ENCODE measurements around the gene MCRS1. TPM values are rescaled to one million over a fixed set of nuclear protein-coding genes. Genes with fewer than 3 reads are reported as not detected.

Gene MCRS1
- total RNA-seq, 1 experiment from 2014 or later: 58.7 TPM

DNA sequence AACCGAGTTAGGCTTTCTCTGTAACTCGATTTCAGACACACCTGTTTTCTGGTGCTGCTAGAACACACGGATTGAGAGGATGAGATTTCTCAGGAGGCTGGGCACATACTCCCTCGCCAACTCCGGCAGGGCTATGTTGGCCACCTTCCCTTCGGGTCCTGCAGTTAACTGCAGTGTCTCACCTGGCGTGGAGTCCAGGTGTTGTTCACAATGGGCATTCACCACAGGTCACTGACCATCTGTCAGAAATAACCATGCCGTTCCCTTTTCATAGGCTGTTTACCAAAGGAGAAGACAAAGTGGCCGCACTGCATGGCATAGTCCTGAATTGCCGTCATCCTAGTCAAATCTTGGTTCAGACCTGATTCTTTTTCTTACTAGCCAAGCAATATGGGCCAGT is 34.6 kb downstream of the MCRS1 start:
- Mint-ChIP-seq H3K36me3 (ENCODE audit: insufficient read depth, unreplicated experiment) (no peaks in the 10 kb centered on the region), H3K27ac (ENCODE audit: low read depth, unreplicated experiment) (no peak overlapping the region), H3K4me3 (ENCODE audit: unreplicated experiment) (no peak overlapping the region), H3K27me3 (ENCODE audit: insufficient read depth, unreplicated experiment) (no peaks in the 10 kb centered on the region), H3K9me3 (ENCODE audit: unreplicated experiment) (no peaks in the 10 kb centered on the region), H3K4me1 (ENCODE audit: insufficient read depth, unreplicated experiment) (peaks cover 6% of the 10 kb centered on the region)
- TF ChIP-seq, protein P1, sequence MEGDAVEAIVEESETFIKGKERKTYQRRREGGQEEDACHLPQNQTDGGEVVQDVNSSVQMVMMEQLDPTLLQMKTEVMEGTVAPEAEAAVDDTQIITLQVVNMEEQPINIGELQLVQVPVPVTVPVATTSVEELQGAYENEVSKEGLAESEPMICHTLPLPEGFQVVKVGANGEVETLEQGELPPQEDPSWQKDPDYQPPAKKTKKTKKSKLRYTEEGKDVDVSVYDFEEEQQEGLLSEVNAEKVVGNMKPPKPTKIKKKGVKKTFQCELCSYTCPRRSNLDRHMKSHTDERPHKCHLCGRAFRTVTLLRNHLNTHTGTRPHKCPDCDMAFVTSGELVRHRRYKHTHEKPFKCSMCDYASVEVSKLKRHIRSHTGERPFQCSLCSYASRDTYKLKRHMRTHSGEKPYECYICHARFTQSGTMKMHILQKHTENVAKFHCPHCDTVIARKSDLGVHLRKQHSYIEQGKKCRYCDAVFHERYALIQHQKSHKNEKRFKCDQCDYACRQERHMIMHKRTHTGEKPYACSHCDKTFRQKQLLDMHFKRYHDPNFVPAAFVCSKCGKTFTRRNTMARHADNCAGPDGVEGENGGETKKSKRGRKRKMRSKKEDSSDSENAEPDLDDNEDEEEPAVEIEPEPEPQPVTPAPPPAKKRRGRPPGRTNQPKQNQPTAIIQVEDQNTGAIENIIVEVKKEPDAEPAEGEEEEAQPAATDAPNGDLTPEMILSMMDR (IDR thresholded peaks at IDR 0.05; ENCODE audit: unreplicated experiment): no peak
- ChIA-PET POLR2A (no interaction called here), CTCF (interaction anchor here (0.7 to 1.8 kb wide), 3 partner anchors 19 to 181 kb away, joined by 3 to 6 read pairs (median 3); no protein-coding TSS in a partner anchor)
- intact Hi-C loops (cut with micrococcal nuclease): no loop called here
- no peak for DNase-seq (ENCODE audit: unreplicated experiment)
- BruUV-seq (replicated peaks): no TSS peak

DNA sequence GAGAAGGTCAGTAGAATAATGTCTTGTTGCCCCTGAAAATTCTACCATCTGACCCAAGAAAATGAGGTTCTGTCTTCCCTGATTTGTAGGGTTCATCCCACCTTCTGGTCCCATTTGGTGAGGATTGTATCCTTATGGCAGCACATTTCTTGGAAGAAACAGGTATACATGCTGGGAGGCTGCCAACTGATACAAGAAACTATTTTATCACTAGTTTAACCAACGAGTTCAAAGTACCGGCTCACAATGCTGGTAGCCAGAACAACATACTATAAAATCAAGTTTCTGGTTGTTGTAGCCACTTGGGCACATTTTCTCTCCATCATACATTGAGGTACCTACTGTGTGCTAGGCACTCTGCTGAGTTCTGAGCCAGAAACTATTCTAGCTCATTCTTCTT is 36.2 kb downstream of the MCRS1 start:
- ChIA-PET POLR2A (no interaction called here), CTCF (interaction anchor here (0.6 to 1.8 kb wide), 3 partner anchors 22 to 194 kb away, joined by 3 to 6 read pairs (median 6); no protein-coding TSS in a partner anchor)
- Mint-ChIP-seq H3K36me3 (ENCODE audit: insufficient read depth, unreplicated experiment) (peaks cover 7% of the 10 kb centered on the region), H3K27ac (ENCODE audit: low read depth, unreplicated experiment) (no peak overlapping the region), H3K27me3 (ENCODE audit: insufficient read depth, unreplicated experiment) (no peaks in the 10 kb centered on the region), H3K9me3 (ENCODE audit: unreplicated experiment) (no peaks in the 10 kb centered on the region), H3K4me1 (ENCODE audit: insufficient read depth, unreplicated experiment) (peaks cover 5% of the 10 kb centered on the region), H3K4me3 (ENCODE audit: unreplicated experiment) (no peak overlapping the region)
- DNase-seq (ENCODE audit: unreplicated experiment): no peak
- TF ChIP-seq, protein P1 (IDR thresholded peaks at IDR 0.05; ENCODE audit: unreplicated experiment): no peak
- BruUV-seq (replicated peaks): no TSS peak
- intact Hi-C loops (cut with micrococcal nuclease): no loop called here

DNA sequence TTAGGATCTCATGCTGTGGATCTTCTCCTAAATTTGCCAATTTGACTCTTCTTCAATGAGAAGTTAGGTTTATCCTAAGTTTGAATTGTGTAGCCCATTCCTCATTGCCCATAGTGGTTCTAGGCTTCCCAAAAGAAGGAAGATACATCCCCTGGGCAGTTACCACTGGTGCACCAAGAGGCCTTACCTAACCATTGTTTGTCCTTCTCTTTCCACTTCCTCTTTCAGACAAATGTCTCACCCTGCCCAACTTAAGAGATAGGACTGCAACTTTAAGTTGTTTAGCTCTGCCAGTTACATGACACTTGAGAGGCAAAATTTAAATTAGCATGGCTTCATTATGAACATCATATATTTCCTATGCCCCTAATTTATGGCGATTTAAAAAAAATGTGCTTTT is 38.5 kb downstream of the MCRS1 start:
- no peaks in the 10 kb centered on the region for H3K4me1 Mint-ChIP-seq (ENCODE audit: insufficient read depth, unreplicated experiment)
- intact Hi-C loops (cut with micrococcal nuclease): no loop called here
- CTCF ChIA-PET: interaction anchor here (0.9 to 2.9 kb wide), 5 partner anchors 15 to 241 kb away, joined by 3 to 8 read pairs (median 4); no protein-coding TSS in a partner anchor
- H3K9me3 Mint-ChIP-seq (ENCODE audit: unreplicated experiment): no peaks in the 10 kb centered on the region
- peaks cover 22% of the 10 kb centered on the region for H3K36me3 Mint-ChIP-seq (ENCODE audit: insufficient read depth, unreplicated experiment)
- H3K4me3 Mint-ChIP-seq (ENCODE audit: unreplicated experiment): no peak overlapping the region
- no peaks in the 10 kb centered on the region for H3K27me3 Mint-ChIP-seq (ENCODE audit: insufficient read depth, unreplicated experiment)
- TF ChIP-seq, protein P1 (IDR thresholded peaks at IDR 0.05; ENCODE audit: unreplicated experiment): no peak
- POLR2A ChIA-PET: interaction anchor here (0.6 kb wide), 1 partner anchor 254 kb away, joined by 3 read pairs; no protein-coding TSS in a partner anchor
- no peak for DNase-seq (ENCODE audit: unreplicated experiment)
- BruUV-seq (replicated peaks): no TSS peak
- H3K27ac Mint-ChIP-seq (ENCODE audit: low read depth, unreplicated experiment): no peak overlapping the region

DNA sequence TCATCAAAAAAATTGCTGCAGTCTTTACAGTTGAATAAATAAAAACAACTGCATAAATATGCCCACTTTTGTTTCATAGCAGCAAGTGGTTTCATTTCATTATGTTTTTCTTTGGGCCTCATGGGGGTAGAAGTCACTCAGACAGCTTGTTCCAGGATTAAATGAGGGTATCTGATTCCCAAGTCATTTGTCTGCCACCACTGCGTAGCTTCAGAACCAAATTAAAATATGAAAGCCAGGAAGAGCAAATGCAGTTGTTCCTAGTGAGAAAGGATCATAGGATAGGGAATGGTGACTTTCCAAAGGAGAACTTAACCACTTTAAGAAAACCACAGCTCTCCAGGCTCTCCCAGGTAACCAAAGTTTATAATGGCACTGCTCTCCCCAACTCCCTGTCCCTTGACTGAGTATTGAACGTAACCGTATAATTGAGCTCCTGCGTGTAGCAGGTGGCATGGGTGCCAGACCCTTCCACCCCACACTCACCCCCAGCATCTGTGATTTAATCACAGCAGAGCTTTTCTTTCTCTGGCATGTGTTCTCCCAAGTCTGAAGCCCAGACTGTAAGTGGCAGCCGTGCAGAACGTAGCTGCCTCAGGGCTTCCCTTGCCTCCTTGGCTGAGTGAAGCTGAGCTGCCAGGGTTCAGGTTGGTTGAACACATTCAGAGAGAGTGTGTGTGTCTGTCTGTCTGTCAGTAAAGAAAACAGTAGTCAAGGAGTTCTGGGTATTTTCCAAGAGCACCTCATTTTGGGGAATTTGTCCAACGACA is 40.4 kb downstream of the MCRS1 start:
- Mint-ChIP-seq H3K4me3 (ENCODE audit: unreplicated experiment) (no peak overlapping the region), H3K4me1 (ENCODE audit: insufficient read depth, unreplicated experiment) (no peaks in the 10 kb centered on the region), H3K36me3 (ENCODE audit: insufficient read depth, unreplicated experiment) (peaks cover 22% of the 10 kb centered on the region), H3K9me3 (ENCODE audit: unreplicated experiment) (no peaks in the 10 kb centered on the region), H3K27ac (ENCODE audit: low read depth, unreplicated experiment) (no peak overlapping the region), H3K27me3 (ENCODE audit: insufficient read depth, unreplicated experiment) (no peaks in the 10 kb centered on the region)
- ChIA-PET POLR2A (no interaction called here), CTCF (interaction anchor here (0.6 to 3.6 kb wide), 6 partner anchors 11 to 170 kb away, joined by 3 to 24 read pairs (median 4); no protein-coding TSS in a partner anchor)
- no TSS peak for BruUV-seq (replicated peaks)
- intact Hi-C loops (cut with micrococcal nuclease): no loop called here
- no peak for DNase-seq (ENCODE audit: unreplicated experiment)
- TF ChIP-seq, protein P1 (IDR thresholded peaks at IDR 0.05; ENCODE audit: unreplicated experiment): no peak

Data from MCF 10A (cell line).